GM18870 (cell line): ENCODE results near the gene PRKCQ.
"Not testable (repeated sequence)": the region's sequence is repeated elsewhere in the genome, so short reads cannot be mapped to it uniquely, and the experiment has no call there.

ENCODE experiments used
- ATAC-seq: cut with Tn5 transposase; IDR thresholded peaks from one replicate; pipeline ENCODE4 v1.9.1; 2021; ENCODE audit warnings: moderate library complexity; ENCODE audit not compliant: unreplicated experiment

PRKCQ gene

DNA sequence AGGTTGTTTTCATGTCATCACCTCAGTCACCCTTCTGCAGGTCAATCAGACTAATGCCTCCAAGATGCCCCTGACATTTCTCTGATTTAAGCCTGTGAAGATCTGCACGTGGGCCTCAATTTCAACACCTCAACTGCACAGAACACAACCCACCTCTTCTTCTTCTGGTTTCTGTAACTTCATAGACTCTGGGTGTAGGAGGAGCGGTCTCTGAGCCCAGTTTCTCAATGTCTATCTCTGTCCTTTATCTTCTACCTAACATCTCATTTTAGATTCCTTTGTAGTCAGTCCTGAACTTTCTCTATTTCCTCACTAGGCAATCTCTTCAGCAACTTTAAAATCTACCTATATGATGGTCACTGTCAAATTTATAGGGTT, 85.6 kb downstream of the PRKCQ start:
- ATAC-seq = no peak

GRCh38 chr10:6493521-6494441, 86.3 kb downstream of the PRKCQ start:
- ATAC-seq = no peak

DNA sequence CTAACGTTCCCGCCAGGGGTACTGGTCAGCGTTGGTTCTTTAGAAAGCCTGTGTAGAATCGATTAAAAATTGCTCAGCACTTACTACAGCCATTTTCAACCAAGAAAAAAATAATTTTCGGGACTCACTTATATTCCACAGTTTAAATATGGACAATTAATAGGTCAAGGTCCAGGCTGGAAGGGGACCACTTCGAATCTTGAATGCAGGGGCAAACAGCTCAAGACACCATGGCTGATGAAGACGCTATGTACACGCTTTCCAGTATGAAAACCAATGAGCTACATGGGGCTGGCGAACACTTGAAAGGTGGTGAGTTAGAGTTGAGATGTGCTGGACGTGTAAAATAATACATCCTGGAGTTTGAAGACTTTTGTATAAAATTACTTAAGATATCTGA, 87.2 kb downstream of the PRKCQ start:
- ATAC-seq = no peak

DNA sequence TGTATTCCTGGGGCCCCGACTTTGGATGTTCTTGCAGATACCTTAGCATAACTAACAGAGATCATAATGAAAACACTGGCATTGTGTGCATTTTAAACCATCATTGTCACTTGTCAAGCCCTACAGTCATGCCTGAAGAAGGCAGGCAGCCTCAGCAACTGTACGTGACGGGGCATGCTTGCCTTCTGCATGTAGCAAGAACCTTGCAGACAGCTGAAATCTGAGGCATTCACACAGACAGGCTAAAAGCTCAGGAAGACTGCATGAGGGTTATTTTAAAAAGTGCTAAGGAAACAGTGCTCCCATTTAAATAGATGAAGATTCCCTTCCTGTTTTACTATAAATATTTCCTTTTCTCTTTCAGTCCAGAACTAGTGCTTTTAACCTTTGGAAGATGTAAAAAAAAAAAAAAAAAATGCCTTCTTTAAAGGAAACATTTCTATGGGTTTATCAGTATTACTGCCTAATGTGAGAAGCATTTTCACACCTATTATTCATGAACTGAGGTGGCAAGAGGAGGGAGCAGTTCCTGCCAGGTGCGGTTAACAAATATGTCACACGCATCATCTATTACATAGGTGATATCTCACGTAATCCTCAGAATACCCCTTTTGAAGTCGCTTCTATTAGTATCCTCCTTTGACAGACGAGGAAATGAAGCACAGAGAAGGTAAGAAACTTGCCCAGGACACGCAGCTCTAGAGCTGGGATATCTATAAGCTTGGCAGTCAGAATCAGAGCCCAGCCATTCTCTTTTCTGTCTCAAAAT, 88.1 kb downstream of the PRKCQ start:
- ATAC-seq = no peak

DNA sequence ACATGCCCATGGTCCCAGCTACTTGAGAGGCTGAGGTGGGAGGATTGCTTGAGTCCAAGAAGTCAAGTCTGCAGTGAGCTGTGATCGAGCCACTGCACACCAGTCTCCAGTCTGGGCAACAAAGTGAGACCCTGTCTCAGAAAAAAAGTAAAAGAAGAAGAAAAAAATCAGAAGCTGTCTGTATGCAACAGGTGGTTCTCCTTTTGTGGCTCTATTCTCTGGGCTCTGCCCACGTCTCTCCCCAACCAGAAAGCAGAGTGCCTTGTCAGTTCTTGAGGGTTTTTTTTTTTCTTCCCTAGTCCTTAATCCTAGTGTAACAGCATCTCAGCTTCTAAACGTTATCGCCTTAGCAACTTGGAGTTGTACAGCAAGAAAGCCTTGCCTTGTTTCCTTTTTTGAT, 89.5 kb downstream of the PRKCQ start:
- ATAC-seq = no peak

GRCh38 chr10:6487920-6488319, 92.2 kb downstream of the PRKCQ start:
- ATAC-seq = no peak

DNA sequence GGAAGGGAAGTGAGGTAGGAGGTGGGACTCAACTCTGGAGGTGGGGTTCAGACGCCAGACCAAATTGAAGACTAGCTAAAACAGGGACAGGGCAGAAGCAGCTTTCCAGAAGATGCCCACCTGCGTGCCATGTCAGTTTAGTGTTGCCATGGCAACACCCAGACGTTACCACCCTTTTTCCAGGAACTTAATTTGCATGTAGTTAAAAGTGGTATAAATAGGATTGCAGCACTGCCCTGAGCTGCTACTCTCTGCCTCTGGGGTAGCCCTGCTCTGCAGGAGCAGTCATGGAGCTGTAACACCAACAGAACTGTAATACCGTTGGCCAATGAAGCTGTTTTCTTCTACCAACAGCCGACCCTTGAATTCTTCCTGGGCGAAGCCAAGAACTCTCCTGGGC, 93.8 kb downstream of the PRKCQ start:
- no peak for ATAC-seq

DNA sequence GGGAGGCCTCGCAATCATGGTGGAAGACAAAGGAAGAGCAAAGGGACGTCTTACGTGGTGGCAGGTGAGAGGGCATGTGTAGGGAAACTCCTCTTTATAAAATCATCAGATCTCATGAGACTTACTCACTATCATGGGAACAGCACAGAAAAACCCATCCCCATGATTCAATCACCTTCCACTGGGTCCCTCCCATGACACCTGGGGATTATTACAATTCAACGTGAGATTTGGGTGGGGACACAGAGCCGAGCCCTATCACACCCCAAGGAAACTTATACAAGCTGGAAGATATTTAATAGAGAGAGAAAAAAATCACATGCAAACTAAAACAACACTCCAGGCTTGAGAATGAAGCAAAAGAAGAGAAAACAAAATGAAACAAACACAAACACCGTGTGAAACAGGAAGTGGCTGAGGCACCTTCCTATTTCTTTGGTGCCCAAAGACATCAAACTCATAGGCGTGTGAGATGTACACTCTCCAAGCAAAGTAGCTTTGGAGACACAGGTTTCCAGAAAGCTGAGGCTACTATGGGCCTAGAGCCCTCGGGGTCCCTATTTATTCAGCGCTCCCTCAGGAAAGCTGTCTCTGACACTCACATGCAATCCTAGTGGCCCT, 97.2 kb downstream of the PRKCQ start:
- no peak for ATAC-seq

DNA sequence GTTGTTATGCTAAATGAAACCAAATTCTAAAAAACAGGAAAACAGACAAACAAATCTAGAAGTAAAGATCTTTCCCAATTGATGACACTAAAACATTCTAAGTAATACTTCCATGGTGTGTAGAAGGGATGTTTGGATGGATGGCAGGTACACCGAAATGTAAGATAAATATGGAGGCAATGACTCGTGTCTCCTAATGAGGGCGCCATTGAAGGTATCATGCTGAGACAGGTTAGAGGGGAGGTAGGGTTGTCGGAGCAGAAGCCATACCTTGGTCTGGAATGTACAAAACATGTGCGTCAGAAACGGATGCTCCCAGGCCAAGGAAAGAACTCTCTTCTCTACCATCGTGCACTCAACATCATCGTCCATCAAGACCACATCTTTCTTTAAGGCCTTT, 101.4 kb downstream of the PRKCQ start:
- ATAC-seq = no peak

- no peak for ATAC-seq
Observed at GRCh38 chr10:6476989-6477388, 103.1 kb downstream of the PRKCQ start.

- ATAC-seq = no peak
Observed at GRCh38 chr10:6474871-6475270, 105.2 kb downstream of the PRKCQ start.

GRCh38 chr10:6473901-6474370, 106.1 kb downstream of the PRKCQ start:
- ATAC-seq = peak; percentile 85

- no peak for ATAC-seq
Observed at GRCh38 chr10:6473430-6473829, 106.6 kb downstream of the PRKCQ start.

GRCh38 chr10:6472710-6473005, 107.4 kb downstream of the PRKCQ start:
- not testable (repeated sequence) for ATAC-seq

DNA sequence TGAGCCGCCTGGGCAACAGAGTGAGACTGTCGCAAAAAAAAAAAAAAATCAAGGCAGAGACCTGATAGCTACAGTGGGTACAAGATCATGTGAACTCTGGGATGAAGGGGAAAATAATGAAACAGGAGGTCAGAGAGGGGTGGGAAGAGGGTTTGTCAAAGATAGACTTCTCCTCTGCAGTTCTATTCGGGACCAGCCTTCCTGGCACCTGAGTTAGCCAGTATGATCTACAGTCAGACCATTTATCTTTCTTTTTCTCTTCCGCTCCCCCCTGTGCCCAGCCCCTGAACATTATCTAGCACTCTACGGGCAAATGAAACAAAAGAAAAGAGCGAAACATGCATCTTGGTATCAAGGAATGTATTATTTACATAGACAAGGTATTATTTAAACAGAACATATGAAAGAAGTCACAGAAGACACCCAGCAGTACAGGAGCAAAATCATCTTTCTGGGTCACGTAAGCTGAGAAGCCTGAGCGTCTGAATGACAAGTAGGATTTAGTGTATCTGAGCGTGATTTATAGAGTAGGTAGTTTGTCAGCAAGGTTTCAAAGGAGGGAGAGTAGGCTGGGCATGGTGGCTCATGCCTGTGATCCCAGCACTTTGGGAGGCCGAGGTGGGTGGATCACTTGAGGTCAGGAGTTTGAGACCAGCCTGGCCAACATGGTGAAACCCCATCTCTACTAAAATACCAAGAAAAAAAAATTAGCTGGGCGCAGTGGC, 109.0 kb downstream of the PRKCQ start:
- no peak for ATAC-seq

DNA sequence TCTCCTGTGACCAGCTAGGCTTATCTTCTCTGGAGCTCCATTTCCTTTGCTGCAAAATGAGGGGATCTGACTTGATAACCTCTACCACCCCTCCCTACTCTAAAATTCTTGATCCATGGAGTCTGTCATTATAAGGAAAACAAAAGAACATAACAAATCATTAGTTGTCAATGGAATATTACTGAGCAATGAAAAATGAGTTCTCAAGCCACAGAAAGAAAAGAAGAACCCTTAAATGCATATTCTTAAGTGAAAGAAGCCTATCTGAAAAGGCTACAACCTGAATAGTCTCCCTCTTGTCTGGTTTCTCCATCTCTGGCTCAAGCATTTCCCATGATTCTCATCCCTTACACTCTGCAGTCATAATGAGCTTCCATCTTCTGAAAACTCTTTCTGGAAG, 110.4 kb downstream of the PRKCQ start:
- no peak for ATAC-seq

GRCh38 chr10:6465854-6466601, 114.0 kb downstream of the PRKCQ start:
- no peak for ATAC-seq

DNA sequence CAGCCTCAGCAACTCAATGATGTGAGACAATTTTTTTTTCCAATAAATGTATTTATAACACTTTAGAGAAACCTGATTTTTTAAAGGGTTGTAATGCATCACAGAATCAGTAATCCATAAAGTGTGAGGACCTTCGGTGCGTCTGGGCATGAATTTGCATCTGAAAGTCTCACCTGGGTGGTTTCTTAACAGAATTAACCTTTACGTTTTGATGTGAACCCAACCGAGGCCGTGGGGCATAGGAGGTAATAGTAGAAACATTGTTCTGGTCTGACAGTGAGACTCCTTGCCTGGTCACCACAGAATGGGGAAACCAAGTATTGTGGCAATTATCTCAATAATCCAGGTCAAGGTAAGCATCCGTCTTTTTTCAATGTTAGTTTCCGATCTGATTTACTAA, 114.6 kb downstream of the PRKCQ start:
- ATAC-seq = no peak

DNA sequence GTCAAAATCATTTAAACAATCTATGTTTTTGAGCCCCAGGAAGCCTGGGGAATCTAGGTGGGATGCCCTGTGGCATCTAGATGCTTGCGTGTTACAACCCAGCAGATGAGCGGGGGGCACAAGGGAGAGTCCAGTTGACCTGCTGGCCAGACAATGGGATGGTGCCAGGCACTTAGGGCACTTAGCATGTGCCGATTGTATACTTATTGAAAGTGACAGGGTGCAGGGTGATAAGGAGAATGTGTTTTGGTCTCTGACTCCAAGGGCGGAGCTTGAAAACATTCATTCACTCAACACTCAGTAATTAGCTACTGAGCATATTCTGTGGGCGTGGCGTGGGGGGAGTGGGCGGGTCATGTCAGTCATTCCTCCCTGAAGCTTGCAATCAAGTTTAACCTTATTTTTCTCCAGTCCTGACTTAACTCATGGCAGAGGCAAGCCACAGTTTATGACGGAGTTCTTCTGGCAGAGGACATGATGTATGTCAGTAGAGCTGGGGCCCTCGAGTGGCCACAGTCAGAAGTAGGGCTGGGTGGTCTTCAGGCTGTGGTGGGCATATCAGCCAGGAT, 115.1 kb downstream of the PRKCQ start:
- no peak for ATAC-seq

GRCh38 chr10:6463366-6463765, 116.7 kb downstream of the PRKCQ start:
- no peak for ATAC-seq
